H1 (cell line): Measurements from ENCODE around the gene PBX1. TPM values are rescaled to one million over a fixed set of nuclear protein-coding genes. Genes with fewer than 3 reads are reported as not detected.

Source experiments
- BRCA1 ChIP-seq: IDR thresholded peaks from 2 replicates; pipeline ENCODE4 v1.6.1; 2012; ENCODE audit warnings: low read depth, low read length, improper control_type of control experiment
- CBX8 ChIP-seq: fragments of 300-800, 300-1000 bp; sonication (generic); IDR thresholded peaks from 2 replicates; pipeline ENCODE4 v1.7.1; 2016; ENCODE audit warnings: low read depth, low read length, borderline replicate concordance
- EP300 ChIP-seq, 2 experiments: IDR thresholded peaks; 1 replicate in 1 of 2; 2 replicates in 1 of 2; pipeline ENCODE4 v1.6.1; 2011 to 2012; ENCODE audit warnings: low read depth in 2 of 2, low read length in 2 of 2, mild to moderate bottlenecking in 2 of 2, borderline replicate concordance in 1 of 2, inconsistent platforms in 1 of 2, moderate library complexity in 1 of 2
- GABPA ChIP-seq: IDR thresholded peaks from 2 replicates; pipeline ENCODE4 v1.6.1; 2011; ENCODE audit warnings: mild to moderate bottlenecking, low read length, moderate library complexity, borderline replicate concordance; ENCODE audit not compliant: insufficient read depth
- NRF1 ChIP-seq: IDR thresholded peaks from 2 replicates; pipeline ENCODE4 v1.6.1; 2011; ENCODE audit warnings: mild to moderate bottlenecking, low read depth, low read length, improper control_type of control experiment
- RFX5 ChIP-seq: IDR thresholded peaks from 2 replicates; pipeline ENCODE4 v1.6.1; 2011; ENCODE audit warnings: low read depth, low read length, improper control_type of control experiment, borderline replicate concordance
- RNF2 ChIP-seq: fragments of 200-900, 300-1000 bp; sonication (generic); IDR thresholded peaks from 2 replicates; pipeline ENCODE4 v1.7.1; 2016; ENCODE audit warnings: borderline replicate concordance, low read depth, mild to moderate bottlenecking, antibody characterized with exemption, low read length; ENCODE audit not compliant: poor library complexity, severe bottlenecking; ENCODE audit errors: missing control alignments
- TBP ChIP-seq: IDR thresholded peaks from 2 replicates; pipeline ENCODE4 v1.6.1; 2011; ENCODE audit warnings: low read depth, low read length, improper control_type of control experiment
- polyA plus RNA-seq, 7 experiments: library from polyadenylated mRNA; depleted of rRNA in 3 of 7; stranded (reverse) in 5 of 7; unstranded in 2 of 7; fragments of >200 nt in 5 of 7; fragments of 200-250 nt in 2 of 7; gene quantifications; 1 replicate in 5 of 7; 2 replicates in 1 of 7; 4 replicates in 1 of 7; pipeline versions ENCODE4 v1.2.1 to v1.2.3, GENCODE V29; 2011 to 2013; ENCODE audit warnings: missing spikeins in 2 of 7, mixed read lengths in 2 of 7
- total RNA-seq: library from RNA; stranded (reverse); fragmentation: NEBNext Ultra II Directional; extraction: Animal tissue kit (Norgen Biotek cat#: 25700); gene quantifications from 2 replicates; pipeline ENCODE4 v1.2.1, GENCODE V29; 2021
- TF ChIP-seq, protein P1 (sequence below): fragments of 300-600 bp; sonication (generic); IDR thresholded peaks from 2 replicates; pipeline ENCODE4 v1.7.1; 2012; ENCODE audit warnings: low read length, moderate library complexity, mild to moderate bottlenecking, inconsistent platforms; ENCODE audit not compliant: insufficient replicate concordance

The PBX1 gene
- total and polyA plus RNA-seq, 2 of the 8 experiments (the other 6 are each of a cell fraction or from before 2014, with no cell fraction given) = 87.4 to 124 TPM

DNA sequence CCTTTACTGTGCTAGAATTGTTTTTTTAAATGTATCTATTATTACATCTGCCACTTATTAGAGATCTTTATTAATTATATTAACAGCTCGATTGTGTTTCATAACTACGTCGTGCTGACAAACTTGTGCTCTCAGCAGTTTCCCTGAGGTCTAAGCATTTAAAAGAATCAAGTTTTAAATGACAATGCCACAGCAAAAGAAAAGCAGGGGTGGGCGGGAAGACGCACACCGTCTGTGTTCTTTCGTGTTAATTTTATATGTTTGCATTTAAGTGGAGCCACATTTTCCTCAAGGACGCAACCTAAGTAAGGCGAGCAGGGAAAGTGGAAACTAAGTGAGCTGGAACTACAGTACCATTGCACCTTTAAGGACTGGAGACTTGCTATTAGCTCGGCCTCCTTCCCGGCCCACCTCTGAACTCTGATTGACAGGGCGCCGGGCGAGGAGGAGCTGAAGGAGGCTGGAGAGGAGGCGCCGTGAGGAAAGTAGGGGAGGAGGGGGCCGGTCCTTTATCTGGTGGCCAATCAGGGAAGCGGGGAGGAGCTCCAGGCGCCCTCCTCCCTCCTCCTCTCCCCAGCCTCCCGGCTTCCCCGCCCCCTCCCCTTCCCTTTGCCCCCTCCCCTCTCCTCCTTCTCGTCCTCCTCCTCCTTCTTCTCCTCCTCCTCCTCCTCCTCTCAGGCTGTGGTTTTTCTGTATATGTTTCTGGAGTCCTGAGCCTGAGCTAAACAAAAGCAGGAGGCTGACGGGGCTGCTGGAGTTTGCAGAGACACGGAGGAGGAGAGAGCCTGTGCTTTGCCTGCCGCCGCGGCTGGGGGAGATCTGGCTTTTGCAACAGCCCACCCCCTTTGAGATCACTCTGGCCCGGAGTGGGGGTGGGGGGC, at the start of gene PBX1 (continued):
- TF ChIP-seq TBP = peak; percentile 75
- TF ChIP-seq, protein P1, sequence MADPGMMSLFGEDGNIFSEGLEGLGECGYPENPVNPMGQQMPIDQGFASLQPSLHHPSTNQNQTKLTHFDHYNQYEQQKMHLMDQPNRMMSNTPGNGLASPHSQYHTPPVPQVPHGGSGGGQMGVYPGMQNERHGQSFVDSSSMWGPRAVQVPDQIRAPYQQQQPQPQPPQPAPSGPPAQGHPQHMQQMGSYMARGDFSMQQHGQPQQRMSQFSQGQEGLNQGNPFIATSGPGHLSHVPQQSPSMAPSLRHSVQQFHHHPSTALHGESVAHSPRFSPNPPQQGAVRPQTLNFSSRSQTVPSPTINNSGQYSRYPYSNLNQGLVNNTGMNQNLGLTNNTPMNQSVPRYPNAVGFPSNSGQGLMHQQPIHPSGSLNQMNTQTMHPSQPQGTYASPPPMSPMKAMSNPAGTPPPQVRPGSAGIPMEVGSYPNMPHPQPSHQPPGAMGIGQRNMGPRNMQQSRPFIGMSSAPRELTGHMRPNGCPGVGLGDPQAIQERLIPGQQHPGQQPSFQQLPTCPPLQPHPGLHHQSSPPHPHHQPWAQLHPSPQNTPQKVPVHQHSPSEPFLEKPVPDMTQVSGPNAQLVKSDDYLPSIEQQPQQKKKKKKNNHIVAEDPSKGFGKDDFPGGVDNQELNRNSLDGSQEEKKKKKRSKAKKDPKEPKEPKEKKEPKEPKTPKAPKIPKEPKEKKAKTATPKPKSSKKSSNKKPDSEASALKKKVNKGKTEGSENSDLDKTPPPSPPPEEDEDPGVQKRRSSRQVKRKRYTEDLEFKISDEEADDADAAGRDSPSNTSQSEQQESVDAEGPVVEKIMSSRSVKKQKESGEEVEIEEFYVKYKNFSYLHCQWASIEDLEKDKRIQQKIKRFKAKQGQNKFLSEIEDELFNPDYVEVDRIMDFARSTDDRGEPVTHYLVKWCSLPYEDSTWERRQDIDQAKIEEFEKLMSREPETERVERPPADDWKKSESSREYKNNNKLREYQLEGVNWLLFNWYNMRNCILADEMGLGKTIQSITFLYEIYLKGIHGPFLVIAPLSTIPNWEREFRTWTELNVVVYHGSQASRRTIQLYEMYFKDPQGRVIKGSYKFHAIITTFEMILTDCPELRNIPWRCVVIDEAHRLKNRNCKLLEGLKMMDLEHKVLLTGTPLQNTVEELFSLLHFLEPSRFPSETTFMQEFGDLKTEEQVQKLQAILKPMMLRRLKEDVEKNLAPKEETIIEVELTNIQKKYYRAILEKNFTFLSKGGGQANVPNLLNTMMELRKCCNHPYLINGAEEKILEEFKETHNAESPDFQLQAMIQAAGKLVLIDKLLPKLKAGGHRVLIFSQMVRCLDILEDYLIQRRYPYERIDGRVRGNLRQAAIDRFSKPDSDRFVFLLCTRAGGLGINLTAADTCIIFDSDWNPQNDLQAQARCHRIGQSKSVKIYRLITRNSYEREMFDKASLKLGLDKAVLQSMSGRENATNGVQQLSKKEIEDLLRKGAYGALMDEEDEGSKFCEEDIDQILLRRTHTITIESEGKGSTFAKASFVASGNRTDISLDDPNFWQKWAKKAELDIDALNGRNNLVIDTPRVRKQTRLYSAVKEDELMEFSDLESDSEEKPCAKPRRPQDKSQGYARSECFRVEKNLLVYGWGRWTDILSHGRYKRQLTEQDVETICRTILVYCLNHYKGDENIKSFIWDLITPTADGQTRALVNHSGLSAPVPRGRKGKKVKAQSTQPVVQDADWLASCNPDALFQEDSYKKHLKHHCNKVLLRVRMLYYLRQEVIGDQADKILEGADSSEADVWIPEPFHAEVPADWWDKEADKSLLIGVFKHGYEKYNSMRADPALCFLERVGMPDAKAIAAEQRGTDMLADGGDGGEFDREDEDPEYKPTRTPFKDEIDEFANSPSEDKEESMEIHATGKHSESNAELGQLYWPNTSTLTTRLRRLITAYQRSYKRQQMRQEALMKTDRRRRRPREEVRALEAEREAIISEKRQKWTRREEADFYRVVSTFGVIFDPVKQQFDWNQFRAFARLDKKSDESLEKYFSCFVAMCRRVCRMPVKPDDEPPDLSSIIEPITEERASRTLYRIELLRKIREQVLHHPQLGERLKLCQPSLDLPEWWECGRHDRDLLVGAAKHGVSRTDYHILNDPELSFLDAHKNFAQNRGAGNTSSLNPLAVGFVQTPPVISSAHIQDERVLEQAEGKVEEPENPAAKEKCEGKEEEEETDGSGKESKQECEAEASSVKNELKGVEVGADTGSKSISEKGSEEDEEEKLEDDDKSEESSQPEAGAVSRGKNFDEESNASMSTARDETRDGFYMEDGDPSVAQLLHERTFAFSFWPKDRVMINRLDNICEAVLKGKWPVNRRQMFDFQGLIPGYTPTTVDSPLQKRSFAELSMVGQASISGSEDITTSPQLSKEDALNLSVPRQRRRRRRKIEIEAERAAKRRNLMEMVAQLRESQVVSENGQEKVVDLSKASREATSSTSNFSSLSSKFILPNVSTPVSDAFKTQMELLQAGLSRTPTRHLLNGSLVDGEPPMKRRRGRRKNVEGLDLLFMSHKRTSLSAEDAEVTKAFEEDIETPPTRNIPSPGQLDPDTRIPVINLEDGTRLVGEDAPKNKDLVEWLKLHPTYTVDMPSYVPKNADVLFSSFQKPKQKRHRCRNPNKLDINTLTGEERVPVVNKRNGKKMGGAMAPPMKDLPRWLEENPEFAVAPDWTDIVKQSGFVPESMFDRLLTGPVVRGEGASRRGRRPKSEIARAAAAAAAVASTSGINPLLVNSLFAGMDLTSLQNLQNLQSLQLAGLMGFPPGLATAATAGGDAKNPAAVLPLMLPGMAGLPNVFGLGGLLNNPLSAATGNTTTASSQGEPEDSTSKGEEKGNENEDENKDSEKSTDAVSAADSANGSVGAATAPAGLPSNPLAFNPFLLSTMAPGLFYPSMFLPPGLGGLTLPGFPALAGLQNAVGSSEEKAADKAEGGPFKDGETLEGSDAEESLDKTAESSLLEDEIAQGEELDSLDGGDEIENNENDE = peak; percentile 33
- TF ChIP-seq CBX8 = no peak
- no peak for TF ChIP-seq EP300 (IDR thresholded peaks at IDR 0.05; ENCODE audit: borderline replicate concordance in 1 of 2, low read depth in 2 of 2, low read length in 2 of 2)
- no peak for TF ChIP-seq NRF1
- TF ChIP-seq GABPA = no peak
- TF ChIP-seq RFX5 = no peak
- TF ChIP-seq RNF2 = no peak
- no peak for TF ChIP-seq BRCA1
